HepG2 (cell line): ENCODE data around the gene KLHL33. TPM values are rescaled to one million over a fixed set of nuclear protein-coding genes. Genes with fewer than 3 reads are reported as not detected.

Experiments used
- ATAC-seq: fragments of 200-7000 bp; cut with Tn5 transposase; 3 replicates; pipeline ENCODE4 v1.9.1; 2020; ENCODE audit warnings: mild to moderate bottlenecking, moderate library complexity
- BruUV-seq: library from RNA; stranded (reverse); fragments of 400-500 nt; replicated peaks from 2 replicates; lab custom pipeline; 2021; lab: Mats Ljungman, UMichigan
- CTCF ChIA-PET: fragments of 300-600 bp; formaldehyde crosslinking; extraction: SDS; loops from one replicate; lab custom pipeline; 2021; ENCODE audit warnings: low total read pairs, inconsistent platforms, low intra/inter-chr PET ratio; lab: Yijun Ruan, JAX
- POLR2A ChIA-PET: fragments of 350-600 bp; sonication (Branson Sonifier 250); formaldehyde crosslinking; loops from one replicate; lab custom pipeline; 2020; ENCODE audit warnings: antibody characterized with exemption, inconsistent platforms; lab: Yijun Ruan, JAX
- DNase-seq: peaks from one replicate; pipeline ENCODE4 v3.0.0-alpha.2; 2015; ENCODE audit warnings: low spot score
- FAIRE-seq: peaks from 3 replicates; lab custom pipeline; 2011; peaks lifted over from hg19 to GRCh38; lab: Jason Lieb, UNC
- H2AFZ ChIP-seq: one replicate; pipeline ENCODE4 v1.6.1; 2011; ENCODE audit warnings: low read length, inconsistent platforms
- H3K27ac ChIP-seq: fragments of 300-600 bp; 3 replicates; pipeline ENCODE4 v1.8.0; 2011; ENCODE audit warnings: mixed run types, mild to moderate bottlenecking, mixed read lengths, low read length, inconsistent platforms; ENCODE audit not compliant: insufficient read depth; ENCODE audit errors: extremely low read length
- H3K27me3 ChIP-seq, 2 experiments: fragments of 200-600 bp in 1 of 2; 2 replicates in 1 of 2; 3 replicates in 1 of 2; pipeline versions ENCODE4 v1.6.0 to v1.8.0; 2011; ENCODE audit warnings: low read length in 2 of 2, mild to moderate bottlenecking in 2 of 2, moderate library complexity in 2 of 2, inconsistent platforms in 1 of 2; ENCODE audit not compliant: insufficient read depth in 2 of 2, control insufficient read depth in 1 of 2
- H3K36me3 ChIP-seq, 2 experiments: fragments of 200-600 bp in 1 of 2; replicated peaks in 1 of 2; 2 replicates in 1 of 2; 3 replicates in 1 of 2; pipeline versions ENCODE4 v1.5.1 to v1.8.0; 2011; ENCODE audit warnings: low read length in 2 of 2, inconsistent platforms in 1 of 2; ENCODE audit not compliant: insufficient read depth in 2 of 2, control insufficient read depth in 1 of 2
- H3K4me1 ChIP-seq: 2 replicates; pipeline ENCODE4 v1.5.1; 2012; ENCODE audit warnings: low read length, inconsistent platforms; ENCODE audit not compliant: insufficient read depth
- H3K4me2 ChIP-seq: 2 replicates; pipeline ENCODE4 v1.6.0; 2011; ENCODE audit warnings: low read depth, low read length, inconsistent platforms
- H3K4me3 ChIP-seq, 3 experiments: fragments of 200-600 bp in 1 of 3; sonication (generic), shearing (Covaris generic) in 1 of 3; replicated peaks in 1 of 3; 2 replicates each; pipeline ENCODE4 v1.5.1; 2011 to 2016; ENCODE audit warnings: low read length in 3 of 3, inconsistent platforms in 2 of 3, low read depth in 2 of 3, mild to moderate bottlenecking in 2 of 3, control low read depth in 1 of 3, mixed read lengths in 1 of 3; ENCODE audit not compliant: insufficient read depth in 1 of 3
- H3K79me2 ChIP-seq: one replicate; pipeline ENCODE4 v1.6.1; 2011; ENCODE audit warnings: low read length, inconsistent platforms; ENCODE audit not compliant: insufficient read depth
- H3K9ac ChIP-seq: 2 replicates; pipeline ENCODE4 v1.6.0; 2011; ENCODE audit warnings: mild to moderate bottlenecking, low read depth, low read length, inconsistent platforms; ENCODE audit not compliant: insufficient read depth
- H3K9me3 ChIP-seq: 2 replicates; pipeline ENCODE4 v1.5.1; 2012; ENCODE audit warnings: mild to moderate bottlenecking, low read length
- H4K20me1 ChIP-seq: 2 replicates; pipeline ENCODE4 v1.6.0; 2011; ENCODE audit warnings: inconsistent platforms, mild to moderate bottlenecking, low read length, moderate library complexity; ENCODE audit not compliant: insufficient read depth
- AGO2 ChIP-seq: fragments of 200-400 bp; formaldehyde crosslinking; optimal IDR thresholded peaks from 2 replicates; pipeline ENCODE3; 2017; ENCODE audit warnings: mild to moderate bottlenecking, low read depth, low read length, moderate library complexity
- CC2D1A ChIP-seq: sonication (generic); formaldehyde crosslinking; IDR thresholded peaks from 2 replicates; pipeline ENCODE4 v1.8.1; 2023; ENCODE audit warnings: mild to moderate bottlenecking, missing genetic modification reagents
- FIP1L1 ChIP-seq: fragments of 200-400 bp; formaldehyde crosslinking; IDR thresholded peaks from 2 replicates; pipeline ENCODE4 v1.6.1; 2018; ENCODE audit warnings: low read depth, mild to moderate bottlenecking, low read length, moderate library complexity, borderline replicate concordance; ENCODE audit not compliant: insufficient read depth
- NFE2L2 ChIP-seq: fragments of 150-350 bp; IDR thresholded peaks from 2 replicates; pipeline ENCODE4 v1.6.1; 2014; ENCODE audit warnings: low read length
- POLR2G ChIP-seq: fragments of 200-400 bp; formaldehyde crosslinking; IDR thresholded peaks from 2 replicates; pipeline ENCODE4 v1.6.1; 2018; ENCODE audit warnings: mild to moderate bottlenecking, low read depth, low read length, moderate library complexity
- RFX1 ChIP-seq: fragments of 450-650 bp; IDR thresholded peaks from 2 replicates; pipeline ENCODE4 v1.6.1; 2017
- SMARCE1 ChIP-seq: fragments of 450-650 bp; IDR thresholded peaks from 2 replicates; pipeline ENCODE4 v1.6.1; 2017; ENCODE audit warnings: borderline replicate concordance
- SP5 ChIP-seq: IDR thresholded peaks from 2 replicates; pipeline ENCODE4 v1.6.1; 2016; ENCODE audit warnings: low read depth, borderline replicate concordance
- ZNF274 ChIP-seq: sonication (generic); formaldehyde crosslinking; IDR thresholded peaks from 2 replicates; pipeline ENCODE4 v1.5.1; 2020; ENCODE audit warnings: mild to moderate bottlenecking, missing genetic modification reagents
- ZNF468 ChIP-seq: sonication (generic); formaldehyde crosslinking; IDR thresholded peaks from 2 replicates; pipeline ENCODE4 v1.8.0; 2022; ENCODE audit warnings: mild to moderate bottlenecking, moderate library complexity, missing genetic modification reagents
- ZNF761 ChIP-seq: sonication (generic); formaldehyde crosslinking; conservative IDR thresholded peaks from 2 replicates; pipeline ENCODE4 v1.4.0; 2020; ENCODE audit warnings: mild to moderate bottlenecking, missing genetic modification reagents
- ZNF776 ChIP-seq: sonication (generic); formaldehyde crosslinking; IDR thresholded peaks from 2 replicates; pipeline ENCODE4 v1.4.0; 2020; ENCODE audit warnings: mild to moderate bottlenecking, missing genetic modification reagents
- WGBS: methylation state at CpG from one replicate; pipeline ENCODE4 v1.1.6; 2017; ENCODE audit warnings: low lambda C conversion rate; 5-methylcytosine and 5-hydroxymethylcytosine counted together
- in situ Hi-C: cut with HindIII; loops from 2 replicates; pipeline ENCODE4 v1.10.0; 2017; ENCODE audit warnings: low pct_unique_long_range_greater_than_20kb; ENCODE audit not compliant: extremely low pct_ligation_motif_present
- intact Hi-C: fragments of 100-400 bp; cut with micrococcal nuclease; formaldehyde crosslinking; loops from one replicate; pipeline ENCODE4 v1.10.0; 2022; ENCODE audit not compliant: unreplicated experiment
- polyA plus RNA-seq, 8 experiments: library from polyadenylated mRNA; depleted of rRNA in 3 of 8; stranded (reverse) in 7 of 8; unstranded in 1 of 8; fragments of >200 nt; fragmentation: Illumina TruSeq in 4 of 8; extraction: Trizol in 4 of 8; gene quantifications; 2 replicates each; pipeline versions ENCODE4 v1.2.1 to v1.2.3, GENCODE V29; 2011 to 2016; ENCODE audit warnings: low read depth in 4 of 8, missing spikeins in 1 of 8, mixed read lengths in 1 of 8; ENCODE audit not compliant: insufficient read depth in 1 of 8
- total RNA-seq, 5 experiments: library from RNA; depleted of rRNA; stranded (reverse); fragments of >200 nt; fragmentation: Illumina TruSeq; extraction: Trizol; gene quantifications; 2 replicates each; pipeline ENCODE4 v1.2.3, GENCODE V29; 2016; ENCODE audit warnings: low read depth in 1 of 5
- TF ChIP-seq, protein P1 (sequence below): sonication (generic); formaldehyde crosslinking; IDR thresholded peaks from 2 replicates; pipeline ENCODE4 v1.8.0; 2022; ENCODE audit warnings: low read depth, missing genetic modification reagents
- TF ChIP-seq, protein P2 (sequence below): sonication (generic); formaldehyde crosslinking; IDR thresholded peaks from 2 replicates; pipeline ENCODE4 v1.8.1; 2023; ENCODE audit warnings: missing genetic modification reagents, mild to moderate bottlenecking, borderline replicate concordance
- TF ChIP-seq, protein P3 (sequence below): fragments of 450-650 bp; IDR thresholded peaks from 2 replicates; pipeline ENCODE4 v1.6.1; 2017
- TF ChIP-seq, protein P4 (sequence below): sonication (generic); formaldehyde crosslinking; IDR thresholded peaks from 2 replicates; pipeline ENCODE4 v1.5.1; 2020; ENCODE audit warnings: mild to moderate bottlenecking, missing genetic modification reagents, moderate library complexity
- TF ChIP-seq, protein P5 (sequence below): sonication (generic); formaldehyde crosslinking; IDR thresholded peaks from 2 replicates; pipeline ENCODE4 v1.4.0; 2020; ENCODE audit warnings: missing genetic modification reagents

The KLHL33 gene
- total and polyA plus RNA-seq, 2 of the 13 experiments (the other 11 are each of a cell fraction or from before 2014, with no cell fraction given) = not detected

DNA sequence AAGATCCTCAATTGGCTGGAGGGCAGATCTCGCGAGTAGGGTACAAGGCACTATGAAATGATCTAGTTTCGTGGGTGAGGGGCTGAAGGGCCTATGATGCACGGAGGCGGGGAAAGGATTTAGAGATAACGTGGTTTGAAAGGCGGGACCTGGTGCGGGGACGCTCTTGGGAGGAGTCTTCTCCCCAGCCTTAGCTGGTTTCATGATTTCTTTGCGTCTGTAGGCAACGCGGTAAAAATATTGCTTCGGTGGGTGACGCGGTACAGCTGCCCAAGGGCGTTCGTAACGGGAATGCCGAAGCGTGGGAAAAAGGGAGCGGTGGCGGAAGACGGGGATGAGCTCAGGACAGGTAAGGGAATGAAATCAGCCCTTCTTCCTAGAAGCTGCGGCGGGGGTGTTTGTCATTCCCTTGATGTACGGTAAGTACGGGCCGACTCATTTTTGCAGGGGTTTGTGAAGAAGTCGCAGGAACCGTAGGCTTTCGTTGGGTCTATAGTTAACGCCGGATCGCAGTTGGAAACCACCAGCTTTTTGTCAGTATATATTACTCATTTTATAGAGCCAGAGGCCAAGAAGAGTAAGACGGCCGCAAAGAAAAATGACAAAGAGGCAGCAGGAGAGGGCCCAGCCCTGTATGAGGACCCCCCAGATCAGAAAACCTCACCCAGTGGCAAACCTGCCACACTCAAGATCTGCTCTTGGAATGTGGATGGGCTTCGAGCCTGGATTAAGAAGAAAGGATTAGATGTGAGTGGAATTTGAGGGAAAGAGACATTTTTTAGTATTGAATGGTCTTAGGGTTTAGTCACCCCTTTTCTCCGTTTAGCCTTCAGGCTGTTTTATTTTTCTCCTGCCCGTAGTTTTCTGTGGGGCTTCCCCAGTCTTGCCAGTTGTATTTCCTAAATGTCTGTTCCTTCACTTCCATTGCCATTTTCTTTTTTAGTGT is 19.7 kb upstream of the KLHL33 start:
- POLR2A ChIA-PET = interaction anchor here (0.7 to 4.0 kb wide), 29 partner anchors 8 to 1000 kb away, joined by 3 to 59 read pairs (median 7); partner anchors contain the start of genes CHD8, PARP2, PNP and RNASE4
- in situ Hi-C loops = loop anchor here (5.0 to 25.0 kb wide), 3 partner anchors 38 to 157 kb away; partner anchors contain the start of genes CCNB1IP1 and PARP2
- peaks cover 44% of the 10 kb centered on the region for H3K4me1 ChIP-seq
- peak overlapping the region; percentile 88 to 92 (median 89) for H3K4me3 ChIP-seq
- WGBS = 2% methylated on average over 39 of the region's 39 CpGs
- FAIRE-seq (no peak), ATAC-seq (peak; percentile 74), DNase-seq (no peak)
- TSS peak; percentile 85 for BruUV-seq
- H4K20me1 ChIP-seq = no peaks in the 10 kb centered on the region
- intact Hi-C loops = loop anchor here (1.0 to 2.0 kb wide), 2 partner anchors 123 to 158 kb away; partner anchors contain the start of gene CCNB1IP1
- no peaks in the 10 kb centered on the region; a peak in 1 of 5 replicates for H3K27me3 ChIP-seq
- CTCF ChIA-PET = no interaction called here
- no peaks in the 10 kb centered on the region for H3K9me3 ChIP-seq
- peaks cover 18 to 48% of the 10 kb centered on the region in 2 experiments for H3K36me3 ChIP-seq
- H3K9ac ChIP-seq = peak overlapping the region; percentile 91
- peaks cover 44% of the 10 kb centered on the region for H3K79me2 ChIP-seq
- peak overlapping the region; percentile 94 for H3K27ac ChIP-seq
- H2AFZ ChIP-seq = no peak overlapping the region
- peak overlapping the region; percentile 95 for H3K4me2 ChIP-seq
- TF ChIP-seq SP5 (CRISPR knock-in tag) = peak; percentile 4; the same call in 1 of the 2 replicates
- TF ChIP-seq AGO2 = peak; percentile 42
- TF ChIP-seq, protein P1, sequence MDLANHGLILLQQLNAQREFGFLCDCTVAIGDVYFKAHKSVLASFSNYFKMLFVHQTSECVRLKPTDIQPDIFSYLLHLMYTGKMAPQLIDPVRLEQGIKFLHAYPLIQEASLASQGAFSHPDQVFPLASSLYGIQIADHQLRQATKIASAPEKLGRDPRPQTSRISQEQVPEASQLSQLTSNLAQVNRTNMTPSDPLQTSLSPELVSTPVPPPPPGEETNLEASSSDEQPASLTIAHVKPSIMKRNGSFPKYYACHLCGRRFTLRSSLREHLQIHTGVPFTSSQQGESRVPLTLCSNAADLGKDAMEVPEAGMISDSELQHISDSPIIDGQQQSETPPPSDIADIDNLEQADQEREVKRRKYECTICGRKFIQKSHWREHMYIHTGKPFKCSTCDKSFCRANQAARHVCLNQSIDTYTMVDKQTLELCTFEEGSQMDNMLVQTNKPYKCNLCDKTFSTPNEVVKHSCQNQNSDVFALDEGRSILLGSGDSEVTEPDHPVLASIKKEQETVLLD (CRISPR knock-in tag) = no peak
- TF ChIP-seq CC2D1A = peak; percentile 35; the same call in 1 of the 2 replicates
- TF ChIP-seq, protein P2, sequence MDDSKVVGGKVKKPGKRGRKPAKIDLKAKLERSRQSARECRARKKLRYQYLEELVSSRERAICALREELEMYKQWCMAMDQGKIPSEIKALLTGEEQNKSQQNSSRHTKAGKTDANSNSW (CRISPR knock-in tag) = no peak
- TF ChIP-seq ZNF761 (CRISPR knock-in tag) = no peak
- TF ChIP-seq ZNF274 = no peak
- no peak for TF ChIP-seq ZNF776 (CRISPR knock-in tag)
- no peak for TF ChIP-seq NFE2L2
- TF ChIP-seq FIP1L1 = no peak
- TF ChIP-seq POLR2G = peak; percentile 8; the same call in 1 of the 2 replicates
- no peak for TF ChIP-seq RFX1
- TF ChIP-seq, protein P3, sequence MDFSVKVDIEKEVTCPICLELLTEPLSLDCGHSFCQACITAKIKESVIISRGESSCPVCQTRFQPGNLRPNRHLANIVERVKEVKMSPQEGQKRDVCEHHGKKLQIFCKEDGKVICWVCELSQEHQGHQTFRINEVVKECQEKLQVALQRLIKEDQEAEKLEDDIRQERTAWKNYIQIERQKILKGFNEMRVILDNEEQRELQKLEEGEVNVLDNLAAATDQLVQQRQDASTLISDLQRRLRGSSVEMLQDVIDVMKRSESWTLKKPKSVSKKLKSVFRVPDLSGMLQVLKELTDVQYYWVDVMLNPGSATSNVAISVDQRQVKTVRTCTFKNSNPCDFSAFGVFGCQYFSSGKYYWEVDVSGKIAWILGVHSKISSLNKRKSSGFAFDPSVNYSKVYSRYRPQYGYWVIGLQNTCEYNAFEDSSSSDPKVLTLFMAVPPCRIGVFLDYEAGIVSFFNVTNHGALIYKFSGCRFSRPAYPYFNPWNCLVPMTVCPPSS = no peak
- no peak for TF ChIP-seq ZNF468 (CRISPR knock-in tag)
- TF ChIP-seq, protein P4, sequence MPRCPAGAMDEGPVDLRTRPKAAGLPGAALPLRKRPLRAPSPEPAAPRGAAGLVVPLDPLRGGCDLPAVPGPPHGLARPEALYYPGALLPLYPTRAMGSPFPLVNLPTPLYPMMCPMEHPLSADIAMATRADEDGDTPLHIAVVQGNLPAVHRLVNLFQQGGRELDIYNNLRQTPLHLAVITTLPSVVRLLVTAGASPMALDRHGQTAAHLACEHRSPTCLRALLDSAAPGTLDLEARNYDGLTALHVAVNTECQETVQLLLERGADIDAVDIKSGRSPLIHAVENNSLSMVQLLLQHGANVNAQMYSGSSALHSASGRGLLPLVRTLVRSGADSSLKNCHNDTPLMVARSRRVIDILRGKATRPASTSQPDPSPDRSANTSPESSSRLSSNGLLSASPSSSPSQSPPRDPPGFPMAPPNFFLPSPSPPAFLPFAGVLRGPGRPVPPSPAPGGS (CRISPR knock-in tag) = peak; percentile 35; the same call in 1 of the 2 replicates
- TF ChIP-seq, protein P5, sequence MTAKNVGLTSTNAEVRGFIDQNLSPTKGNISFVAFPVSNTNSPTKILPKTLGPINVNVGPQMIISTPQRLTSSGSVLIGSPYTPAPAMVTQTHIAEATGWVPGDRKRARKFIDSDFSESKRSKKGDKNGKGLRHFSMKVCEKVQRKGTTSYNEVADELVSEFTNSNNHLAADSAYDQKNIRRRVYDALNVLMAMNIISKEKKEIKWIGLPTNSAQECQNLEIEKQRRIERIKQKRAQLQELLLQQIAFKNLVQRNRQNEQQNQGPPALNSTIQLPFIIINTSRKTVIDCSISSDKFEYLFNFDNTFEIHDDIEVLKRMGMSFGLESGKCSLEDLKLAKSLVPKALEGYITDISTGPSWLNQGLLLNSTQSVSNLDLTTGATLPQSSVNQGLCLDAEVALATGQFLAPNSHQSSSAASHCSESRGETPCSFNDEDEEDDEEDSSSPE (CRISPR knock-in tag) = no peak
- TF ChIP-seq SMARCE1 = no peak
